ENCODE measurements around the gene CBLIF.

The CBLIF gene

GRCh38 chr11:59815754-59816153, 29.5 kb downstream of the CBLIF start:
- DNase-seq (ENCODE audit: low read depth): no peak
- TF ChIP-seq CTCF (IDR thresholded peaks at IDR 0.05; ENCODE audit: low read depth, low read length) (no peak), MYC (IDR thresholded peaks at IDR 0.05; ENCODE audit: low read depth, low read length) (no peak)
- H3K4me3 ChIP-seq (ENCODE audit: low read depth, low read length): no peak overlapping the region

DNA sequence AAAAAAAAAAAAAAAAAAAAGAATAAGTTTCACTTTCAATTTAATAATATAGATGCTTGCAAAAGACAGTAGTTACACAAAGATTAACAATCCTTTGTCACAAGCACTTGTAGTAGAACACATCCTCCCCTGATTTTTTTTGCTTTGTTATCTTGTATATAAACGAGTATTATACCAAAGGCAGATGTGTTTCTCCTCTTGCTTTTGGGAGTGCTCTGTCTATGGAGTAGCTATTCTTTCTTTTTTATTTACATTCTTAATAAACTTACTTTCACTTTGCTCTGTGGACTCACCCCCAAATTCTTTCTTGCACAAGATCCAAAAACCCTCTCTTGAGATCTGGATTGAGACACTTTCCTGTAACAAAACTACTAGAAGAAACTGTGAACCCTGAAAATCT, 31.3 kb downstream of the CBLIF start:
- TF ChIP-seq, protein P1, sequence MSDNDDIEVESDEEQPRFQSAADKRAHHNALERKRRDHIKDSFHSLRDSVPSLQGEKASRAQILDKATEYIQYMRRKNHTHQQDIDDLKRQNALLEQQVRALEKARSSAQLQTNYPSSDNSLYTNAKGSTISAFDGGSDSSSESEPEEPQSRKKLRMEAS (IDR thresholded peaks at IDR 0.05; ENCODE audit: low read depth, low read length): no peak
- no peak for TF ChIP-seq CTCF (IDR thresholded peaks at IDR 0.05; ENCODE audit: low read depth, low read length)
- TF ChIP-seq POLR2A (IDR thresholded peaks at IDR 0.05; ENCODE audit: extremely low read depth, insufficient read length): no peak
- TF ChIP-seq MYC (IDR thresholded peaks at IDR 0.05; ENCODE audit: low read depth, low read length): no peak
- no peak overlapping the region for H3K4me3 ChIP-seq (ENCODE audit: low read depth, low read length)
- no peak for DNase-seq (ENCODE audit: low read depth)

GRCh38 chr11:59813364-59813763, 31.9 kb downstream of the CBLIF start:
- no peak for DNase-seq (ENCODE audit: low read depth)
- no peak overlapping the region for H3K4me3 ChIP-seq (ENCODE audit: low read depth, low read length)
- TF ChIP-seq MYC (IDR thresholded peaks at IDR 0.05; ENCODE audit: low read depth, low read length) (no peak), CTCF (IDR thresholded peaks at IDR 0.05; ENCODE audit: low read depth, low read length) (no peak), POLR2A (IDR thresholded peaks at IDR 0.05; ENCODE audit: extremely low read depth, insufficient read length) (no peak)
- TF ChIP-seq, protein P1 (IDR thresholded peaks at IDR 0.05; ENCODE audit: low read depth, low read length): no peak

DNA sequence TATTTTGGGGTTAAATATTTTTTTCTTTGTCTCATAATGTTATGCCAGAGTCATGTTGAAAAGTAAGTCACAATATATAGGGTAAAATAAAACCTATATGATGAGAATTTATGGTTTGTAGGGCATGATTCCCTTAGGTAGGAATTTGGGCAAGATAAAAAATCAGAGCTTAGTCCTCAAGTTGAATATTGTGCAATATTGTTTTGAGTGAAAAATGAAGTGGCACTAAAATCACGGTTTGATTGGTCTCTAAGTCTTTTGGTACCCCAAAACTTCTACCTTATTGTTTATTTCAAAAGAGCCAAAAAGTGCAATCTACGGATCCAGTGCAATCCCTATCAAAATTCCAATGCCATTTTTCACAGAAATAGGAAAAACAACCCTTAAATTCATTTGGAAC, 33.1 kb downstream of the CBLIF start:
- H3K4me3 ChIP-seq (ENCODE audit: low read depth, low read length): no peak overlapping the region
- TF ChIP-seq, protein P1 (IDR thresholded peaks at IDR 0.05; ENCODE audit: low read depth, low read length): no peak
- TF ChIP-seq MYC (IDR thresholded peaks at IDR 0.05; ENCODE audit: low read depth, low read length): no peak
- TF ChIP-seq POLR2A (IDR thresholded peaks at IDR 0.05; ENCODE audit: extremely low read depth, insufficient read length): no peak
- TF ChIP-seq CTCF (IDR thresholded peaks at IDR 0.05; ENCODE audit: low read depth, low read length): no peak
- DNase-seq (ENCODE audit: low read depth): no peak

DNA sequence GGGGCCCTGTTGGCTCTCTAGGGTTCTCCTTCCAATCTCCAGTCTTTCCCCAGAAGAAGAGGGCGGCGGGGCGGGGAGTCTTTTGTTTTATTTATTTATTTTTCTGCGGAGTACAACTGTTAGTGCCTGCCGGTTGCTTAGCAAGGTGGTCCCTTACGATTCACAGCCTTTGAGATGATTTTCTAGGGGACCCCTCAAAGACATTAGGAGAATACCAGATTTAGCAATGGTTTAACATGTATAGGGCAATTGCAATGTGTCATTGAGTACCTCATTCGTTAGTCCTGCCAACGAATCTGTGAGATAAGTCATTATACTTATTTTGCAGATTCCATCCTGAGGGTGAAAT, 34.4 kb downstream of the CBLIF start:
- no peak for DNase-seq (ENCODE audit: low read depth)
- H3K4me3 ChIP-seq (ENCODE audit: low read depth, low read length): peak overlapping the region; percentile 52
- TF ChIP-seq MYC (IDR thresholded peaks at IDR 0.05; ENCODE audit: low read depth, low read length): no peak
- no peak for TF ChIP-seq POLR2A (IDR thresholded peaks at IDR 0.05; ENCODE audit: extremely low read depth, insufficient read length)
- TF ChIP-seq, protein P1 (IDR thresholded peaks at IDR 0.05; ENCODE audit: low read depth, low read length): no peak
- TF ChIP-seq CTCF (IDR thresholded peaks at IDR 0.05; ENCODE audit: low read depth, low read length): no peak

DNA sequence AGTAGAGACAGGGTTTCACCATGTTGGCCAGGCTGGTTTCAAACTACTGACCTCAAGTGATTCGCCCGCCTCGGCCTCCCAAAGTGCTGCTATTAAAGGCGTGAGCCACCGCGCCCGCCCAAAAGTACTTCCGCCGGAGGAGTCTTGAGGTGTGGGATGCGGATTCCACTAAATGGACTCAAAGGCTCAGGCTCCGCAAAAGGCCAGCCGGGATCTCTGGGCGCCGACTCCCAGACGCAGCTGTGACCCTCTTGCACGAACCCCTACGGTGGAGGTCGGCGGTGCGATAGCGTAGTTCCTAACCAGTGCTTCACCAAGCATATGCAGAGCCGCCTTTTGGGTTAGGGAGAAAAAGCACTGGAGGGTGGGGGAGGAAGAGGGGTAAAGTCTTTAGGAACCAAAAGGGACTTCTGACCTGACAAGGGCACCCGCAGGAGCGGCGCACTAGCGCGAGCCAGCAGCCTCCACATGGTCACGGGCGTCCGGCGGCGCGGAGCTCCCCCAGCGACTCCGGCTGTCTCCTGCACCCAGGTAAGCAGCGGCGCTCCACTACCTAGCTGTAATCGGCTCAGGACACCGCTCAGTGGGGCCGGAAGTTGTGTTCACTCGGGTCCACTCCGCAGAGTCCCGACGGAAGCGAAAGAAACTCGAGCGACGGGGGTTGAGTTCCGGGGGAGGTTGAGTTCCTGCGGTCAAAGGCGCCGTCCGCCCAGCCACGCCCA, 34.9 kb downstream of the CBLIF start, which contains the start of gene MRPL16:
Gene MRPL16, minus strand, starts transcription at position 590 of the 722 bp plus-strand sequence. Its CDS starts 120 bp downstream, at position 470.
- peak; percentile 95 for DNase-seq (ENCODE audit: low read depth)
- TF ChIP-seq, protein P1 (IDR thresholded peaks at IDR 0.05; ENCODE audit: low read depth, low read length): peak; percentile 75; the same call in 1 of the 2 replicates
- peak; percentile 67 for TF ChIP-seq MYC (IDR thresholded peaks at IDR 0.05; ENCODE audit: low read depth, low read length)
- no peak for TF ChIP-seq CTCF (IDR thresholded peaks at IDR 0.05; ENCODE audit: low read depth, low read length)
- TF ChIP-seq POLR2A (IDR thresholded peaks at IDR 0.05; ENCODE audit: extremely low read depth, insufficient read length): peak; percentile 84
- H3K4me3 ChIP-seq (ENCODE audit: low read depth, low read length): peak within 1 kb of the TSS; percentile 96
